Endodermal cell (in vitro differentiated cells): Measurements from ENCODE around the gene FMNL2. TPM values are rescaled to one million over a fixed set of nuclear protein-coding genes. Genes with fewer than 3 reads are reported as not detected.

ENCODE experiments used
- DNase-seq: peaks from one replicate; pipeline ENCODE4 v3.0.0-alpha.2; 2017
- H3K27ac ChIP-seq: 2 replicates; pipeline ENCODE4 v1.5.1; 2013; ENCODE audit warnings: mild to moderate bottlenecking, low read depth, low read length, moderate library complexity
- H3K27me3 ChIP-seq: 2 replicates; pipeline ENCODE4 v1.6.1; 2013; ENCODE audit warnings: mild to moderate bottlenecking, low read length, moderate library complexity; ENCODE audit not compliant: insufficient read depth, control insufficient read depth, poor library complexity, severe bottlenecking
- H3K36me3 ChIP-seq: 2 replicates; pipeline ENCODE4 v1.7.0; 2013; ENCODE audit warnings: mild to moderate bottlenecking, low read length, moderate library complexity; ENCODE audit not compliant: control insufficient read depth, insufficient read depth
- H3K4me1 ChIP-seq: one replicate; pipeline ENCODE4 v1.7.0; 2013; ENCODE audit warnings: low read length; ENCODE audit not compliant: control insufficient read depth, insufficient read depth
- H3K4me3 ChIP-seq: 2 replicates; pipeline ENCODE4 v1.5.1; 2013; ENCODE audit warnings: mild to moderate bottlenecking, low read length, moderate library complexity
- H3K9ac ChIP-seq: 2 replicates; pipeline ENCODE4 v1.6.1; 2013; ENCODE audit warnings: mild to moderate bottlenecking, low read length, moderate library complexity; ENCODE audit not compliant: poor library complexity, severe bottlenecking; ENCODE audit errors: extremely low read depth
- H3K9me3 ChIP-seq: 2 replicates; pipeline ENCODE4 v1.6.1; 2013; ENCODE audit warnings: mild to moderate bottlenecking, low read length, moderate library complexity; ENCODE audit not compliant: control insufficient read depth
- H3K27ac Mint-ChIP-seq: 2 replicates; pipeline ENCODE4 v1.8.0; 2020; ENCODE audit warnings: mixed read lengths
- H3K27me3 Mint-ChIP-seq: 2 replicates; pipeline ENCODE4 v1.8.0; 2021; ENCODE audit warnings: mild to moderate bottlenecking, mixed read lengths; ENCODE audit not compliant: insufficient read depth
- H3K36me3 Mint-ChIP-seq: 2 replicates; pipeline ENCODE4 v1.8.0; 2020; ENCODE audit warnings: low read depth, mixed read lengths
- H3K4me1 Mint-ChIP-seq: 2 replicates; pipeline ENCODE4 v1.8.0; 2020; ENCODE audit warnings: mixed read lengths
- H3K4me3 Mint-ChIP-seq: 2 replicates; pipeline ENCODE4 v1.8.0; 2020; ENCODE audit warnings: mild to moderate bottlenecking, moderate library complexity, mixed read lengths
- H3K9me3 Mint-ChIP-seq: 2 replicates; pipeline ENCODE4 v1.8.0; 2020; ENCODE audit warnings: mild to moderate bottlenecking, mixed read lengths
- CTCF ChIP-seq: fragments of 200-600 bp; sonication (generic); conservative IDR thresholded peaks from 2 replicates; pipeline ENCODE4 v1.5.0; 2021; ENCODE audit warnings: antibody characterized with exemption, mild to moderate bottlenecking
- WGBS, 2 experiments: methylation state at CpG; one replicate each; pipeline versions ENCODE4 v1.1.5 to v1.1.7; 2013; ENCODE audit warnings: missing lambda C conversion rate in 2 of 2, mixed read lengths in 1 of 2; ENCODE audit not compliant: insufficient coverage in 1 of 2, insufficient read length in 1 of 2; 5-methylcytosine and 5-hydroxymethylcytosine counted together
- total RNA-seq, 2 donors: library from RNA; stranded (reverse); fragmentation: NEBNext Ultra II Directional in 1 of 2; extraction: Animal tissue kit (Norgen Biotek cat#: 25700) in 1 of 2; gene quantifications; 2 replicates in 1 of 2; 3 replicates in 1 of 2; pipeline ENCODE4 v1.2.1, GENCODE V29; 2021

Gene FMNL2
- total RNA-seq, 2 donors from 2014 or later = 49.4 to 51.8 TPM

- Mint-ChIP-seq H3K27me3 (no peaks in the 10 kb centered on the region), H3K36me3 (peaks cover 34% of the 10 kb centered on the region), H3K4me1 (peaks cover 10% of the 10 kb centered on the region), H3K4me3 (no peak overlapping the region), H3K9me3 (no peaks in the 10 kb centered on the region), H3K27ac (no peak overlapping the region)
- 88 to 100% methylated on average over 2 of the region's 2 CpGs for WGBS, 2 experiments
- TF ChIP-seq CTCF = no peak
- H3K9me3 ChIP-seq = no peaks in the 10 kb centered on the region
- H3K36me3 ChIP-seq = peaks cover 36% of the 10 kb centered on the region
- H3K27me3 ChIP-seq = no peaks in the 10 kb centered on the region
- no peak for DNase-seq
- no peak overlapping the region for H3K27ac ChIP-seq
- no peak overlapping the region for H3K4me3 ChIP-seq
- H3K4me1 ChIP-seq = no peaks in the 10 kb centered on the region
- no peak overlapping the region for H3K9ac ChIP-seq
These were observed 227.4 kb downstream of the FMNL2 start for GRCh38 chr2:152562198-152562884.

- H3K27ac ChIP-seq = no peak overlapping the region
- no peak overlapping the region for H3K4me3 Mint-ChIP-seq
- WGBS, 2 experiments = 95 to 98% methylated on average over 5 of the region's 5 CpGs
- H3K27me3 Mint-ChIP-seq = no peaks in the 10 kb centered on the region
- no peaks in the 10 kb centered on the region for H3K4me1 ChIP-seq
- H3K9me3 ChIP-seq = no peaks in the 10 kb centered on the region
- no peak overlapping the region for H3K27ac Mint-ChIP-seq
- no peak overlapping the region for H3K9ac ChIP-seq
- peaks cover 36% of the 10 kb centered on the region for H3K36me3 Mint-ChIP-seq
- H3K9me3 Mint-ChIP-seq = no peaks in the 10 kb centered on the region
- no peak for DNase-seq
- no peaks in the 10 kb centered on the region for H3K27me3 ChIP-seq
- no peak overlapping the region for H3K4me3 ChIP-seq
- H3K36me3 ChIP-seq = peaks cover 33% of the 10 kb centered on the region
- H3K4me1 Mint-ChIP-seq = peaks cover 10% of the 10 kb centered on the region
- no peak for TF ChIP-seq CTCF
These were observed 228.8 kb downstream of the FMNL2 start for GRCh38 chr2:152563764-152564163.

GRCh38 chr2:152564754-152565551 lies 230.0 kb downstream of the FMNL2 start:
- DNase-seq = no peak
- H3K27ac ChIP-seq = no peak overlapping the region
- Mint-ChIP-seq H3K27ac (no peak overlapping the region), H3K36me3 (peaks cover 26% of the 10 kb centered on the region), H3K27me3 (no peaks in the 10 kb centered on the region), H3K9me3 (no peaks in the 10 kb centered on the region), H3K4me3 (no peak overlapping the region), H3K4me1 (peaks cover 10% of the 10 kb centered on the region)
- no peak overlapping the region for H3K9ac ChIP-seq
- H3K4me1 ChIP-seq = no peaks in the 10 kb centered on the region
- no peak overlapping the region for H3K4me3 ChIP-seq
- H3K27me3 ChIP-seq = no peaks in the 10 kb centered on the region
- TF ChIP-seq CTCF = no peak
- H3K36me3 ChIP-seq = peaks cover 25% of the 10 kb centered on the region
- H3K9me3 ChIP-seq = no peaks in the 10 kb centered on the region
- WGBS, 2 experiments = 96 to 100% methylated on average over 2 to 3 of the region's 4 CpGs
